ENCODE measurements around the gene KRT7.
A peak's percentile ranks its signal among the peaks of the same experiment; 100 is the strongest.
"Not testable (repeated sequence)": the region's sequence is repeated elsewhere in the genome, so short reads cannot be mapped to it uniquely, and the experiment has no call there.

The KRT7 gene

GRCh38 chr12:52257922-52258321 lies 24.9 kb downstream of the KRT7 start:
- not testable (repeated sequence) for H3K4me1 ChIP-seq (ENCODE audit: control insufficient read depth, low read depth, low read length); H2BK5ac ChIP-seq (ENCODE audit: low read length); H3K4me3 ChIP-seq (ENCODE audit: low read length); DNase-seq; H2BK15ac ChIP-seq (replicated peaks; ENCODE audit: low read depth); H4K8ac ChIP-seq (ENCODE audit: low read depth, low read length); H3K79me1 ChIP-seq (ENCODE audit: low read length); H4K5ac ChIP-seq (ENCODE audit: low read length); H3K27ac ChIP-seq (ENCODE audit: low read depth, low read length); H3K23ac ChIP-seq (ENCODE audit: low read length); H3K4me2 ChIP-seq (ENCODE audit: low read length); H2BK120ac ChIP-seq (ENCODE audit: low read depth, low read length); H3K4ac ChIP-seq (ENCODE audit: low read depth, low read length); H2AK5ac ChIP-seq (ENCODE audit: low read length); H3K56ac ChIP-seq (ENCODE audit: low read length); H3K36me3 ChIP-seq (ENCODE audit: control insufficient read depth, insufficient read depth, low read length); H3K18ac ChIP-seq (ENCODE audit: low read length); H3K27me3 ChIP-seq (ENCODE audit: insufficient read depth, low read length, poor library complexity); H3K9ac ChIP-seq (ENCODE audit: low read length); H3K79me2 ChIP-seq (ENCODE audit: control insufficient read depth, insufficient read depth, low read length)
- no CpG with 5 or more reads among the region's 13 CpGs for WGBS (ENCODE audit: extremely low coverage, insufficient coverage, low lambda C conversion rate)

- Histone ChIP-seq H3K27me3 (ENCODE audit: insufficient read depth, low read length, poor library complexity) (peaks cover 10% of the 10 kb centered on the region), H3K4ac (ENCODE audit: low read depth, low read length) (no peak overlapping the region), H4K5ac (ENCODE audit: low read length) (no peak overlapping the region), H3K9ac (ENCODE audit: low read length) (no peak overlapping the region), H3K56ac (ENCODE audit: low read length) (peak overlapping the region; percentile 40), H2BK15ac (replicated peaks; ENCODE audit: low read depth) (no peak overlapping the region), H3K36me3 (ENCODE audit: control insufficient read depth, insufficient read depth, low read length) (no peaks in the 10 kb centered on the region), H4K8ac (ENCODE audit: low read depth, low read length) (no peak overlapping the region), H3K79me2 (ENCODE audit: control insufficient read depth, insufficient read depth, low read length) (no peaks in the 10 kb centered on the region), H3K4me3 (ENCODE audit: low read length) (no peak overlapping the region), H3K23ac (ENCODE audit: low read length) (no peak overlapping the region), H2BK5ac (ENCODE audit: low read length) (no peak overlapping the region), H3K18ac (ENCODE audit: low read length) (no peak overlapping the region), H3K4me1 (ENCODE audit: control insufficient read depth, low read depth, low read length) (no peaks in the 10 kb centered on the region), H3K27ac (ENCODE audit: low read depth, low read length) (no peak overlapping the region), H3K79me1 (ENCODE audit: low read length) (no peaks in the 10 kb centered on the region), H3K4me2 (ENCODE audit: low read length) (peak overlapping the region; percentile 29), H2AK5ac (ENCODE audit: low read length) (no peak overlapping the region), H2BK120ac (ENCODE audit: low read depth, low read length) (no peak overlapping the region)
- no CpG with 5 or more reads among the region's 72 CpGs for WGBS (ENCODE audit: extremely low coverage, insufficient coverage, low lambda C conversion rate)
- DNase-seq: peak; percentile 48
These were observed 25.4 kb downstream of the KRT7 start for GRCh38 chr12:52258335-52258901.

GRCh38 chr12:52259657-52260243 lies 26.7 kb downstream of the KRT7 start:
- Histone ChIP-seq H3K4me3 (ENCODE audit: low read length) (no peak overlapping the region), H3K4me1 (ENCODE audit: control insufficient read depth, low read depth, low read length) (no peaks in the 10 kb centered on the region), H3K27ac (ENCODE audit: low read depth, low read length) (no peak overlapping the region), H3K9ac (ENCODE audit: low read length) (no peak overlapping the region), H3K56ac (ENCODE audit: low read length) (no peak overlapping the region), H3K23ac (ENCODE audit: low read length) (no peak overlapping the region), H3K4me2 (ENCODE audit: low read length) (no peak overlapping the region), H2BK5ac (ENCODE audit: low read length) (no peak overlapping the region), H3K36me3 (ENCODE audit: control insufficient read depth, insufficient read depth, low read length) (no peaks in the 10 kb centered on the region), H4K8ac (ENCODE audit: low read depth, low read length) (no peak overlapping the region), H3K18ac (ENCODE audit: low read length) (no peak overlapping the region), H3K4ac (ENCODE audit: low read depth, low read length) (no peak overlapping the region), H3K79me1 (ENCODE audit: low read length) (no peaks in the 10 kb centered on the region), H2AK5ac (ENCODE audit: low read length) (no peak overlapping the region), H3K79me2 (ENCODE audit: control insufficient read depth, insufficient read depth, low read length) (no peaks in the 10 kb centered on the region), H3K27me3 (ENCODE audit: insufficient read depth, low read length, poor library complexity) (peaks cover 10% of the 10 kb centered on the region), H2BK120ac (ENCODE audit: low read depth, low read length) (no peak overlapping the region), H2BK15ac (replicated peaks; ENCODE audit: low read depth) (no peak overlapping the region), H4K5ac (ENCODE audit: low read length) (no peak overlapping the region)
- no peak for DNase-seq
- no CpG with 5 or more reads among the region's 6 CpGs for WGBS (ENCODE audit: extremely low coverage, insufficient coverage, low lambda C conversion rate)

- no peak overlapping the region for H3K56ac ChIP-seq (ENCODE audit: low read length)
- no peak overlapping the region for H3K4me2 ChIP-seq (ENCODE audit: low read length)
- H2BK120ac ChIP-seq (ENCODE audit: low read depth, low read length): no peak overlapping the region
- no peak overlapping the region for H4K8ac ChIP-seq (ENCODE audit: low read depth, low read length)
- no peak overlapping the region for H4K5ac ChIP-seq (ENCODE audit: low read length)
- H2BK5ac ChIP-seq (ENCODE audit: low read length): no peak overlapping the region
- H3K4ac ChIP-seq (ENCODE audit: low read depth, low read length): no peak overlapping the region
- no peak for DNase-seq
- no peak overlapping the region for H3K9ac ChIP-seq (ENCODE audit: low read length)
- WGBS (ENCODE audit: extremely low coverage, insufficient coverage, low lambda C conversion rate): no CpG with 5 or more reads among the region's 9 CpGs
- H3K36me3 ChIP-seq (ENCODE audit: control insufficient read depth, insufficient read depth, low read length): no peaks in the 10 kb centered on the region
- peaks cover 10% of the 10 kb centered on the region for H3K27me3 ChIP-seq (ENCODE audit: insufficient read depth, low read length, poor library complexity)
- no peak overlapping the region for H3K27ac ChIP-seq (ENCODE audit: low read depth, low read length)
- H3K4me3 ChIP-seq (ENCODE audit: low read length): no peak overlapping the region
- H3K23ac ChIP-seq (ENCODE audit: low read length): no peak overlapping the region
- no peaks in the 10 kb centered on the region for H3K79me2 ChIP-seq (ENCODE audit: control insufficient read depth, insufficient read depth, low read length)
- no peak overlapping the region for H2BK15ac ChIP-seq (replicated peaks; ENCODE audit: low read depth)
- no peak overlapping the region for H3K18ac ChIP-seq (ENCODE audit: low read length)
- no peaks in the 10 kb centered on the region for H3K4me1 ChIP-seq (ENCODE audit: control insufficient read depth, low read depth, low read length)
- no peaks in the 10 kb centered on the region for H3K79me1 ChIP-seq (ENCODE audit: low read length)
- no peak overlapping the region for H2AK5ac ChIP-seq (ENCODE audit: low read length)
These were observed 27.5 kb downstream of the KRT7 start for GRCh38 chr12:52260361-52261207.

- H2AK5ac ChIP-seq (ENCODE audit: low read length): no peak overlapping the region
- no CpG with 5 or more reads among the region's 1 CpG for WGBS (ENCODE audit: extremely low coverage, insufficient coverage, low lambda C conversion rate)
- no peak overlapping the region for H4K5ac ChIP-seq (ENCODE audit: low read length)
- no peak overlapping the region for H3K4me3 ChIP-seq (ENCODE audit: low read length)
- no peak overlapping the region for H2BK5ac ChIP-seq (ENCODE audit: low read length)
- H3K4ac ChIP-seq (ENCODE audit: low read depth, low read length): no peak overlapping the region
- no peak overlapping the region for H3K56ac ChIP-seq (ENCODE audit: low read length)
- H2BK15ac ChIP-seq (replicated peaks; ENCODE audit: low read depth): no peak overlapping the region
- no peak overlapping the region for H4K8ac ChIP-seq (ENCODE audit: low read depth, low read length)
- no peak for DNase-seq
- no peak overlapping the region for H2BK120ac ChIP-seq (ENCODE audit: low read depth, low read length)
- no peak overlapping the region for H3K23ac ChIP-seq (ENCODE audit: low read length)
- H3K4me2 ChIP-seq (ENCODE audit: low read length): no peak overlapping the region
- no peaks in the 10 kb centered on the region for H3K36me3 ChIP-seq (ENCODE audit: control insufficient read depth, insufficient read depth, low read length)
- H3K18ac ChIP-seq (ENCODE audit: low read length): no peak overlapping the region
- H3K9ac ChIP-seq (ENCODE audit: low read length): no peak overlapping the region
- no peaks in the 10 kb centered on the region for H3K4me1 ChIP-seq (ENCODE audit: control insufficient read depth, low read depth, low read length)
- H3K79me2 ChIP-seq (ENCODE audit: control insufficient read depth, insufficient read depth, low read length): no peaks in the 10 kb centered on the region
- peaks cover 10% of the 10 kb centered on the region for H3K27me3 ChIP-seq (ENCODE audit: insufficient read depth, low read length, poor library complexity)
- H3K79me1 ChIP-seq (ENCODE audit: low read length): no peaks in the 10 kb centered on the region
- no peak overlapping the region for H3K27ac ChIP-seq (ENCODE audit: low read depth, low read length)
These were observed 28.1 kb downstream of the KRT7 start for GRCh38 chr12:52261208-52261484.

All from mesendoderm (in vitro differentiated cells).